ENCODE results near the gene KCTD11.

The KCTD11 gene

DNA sequence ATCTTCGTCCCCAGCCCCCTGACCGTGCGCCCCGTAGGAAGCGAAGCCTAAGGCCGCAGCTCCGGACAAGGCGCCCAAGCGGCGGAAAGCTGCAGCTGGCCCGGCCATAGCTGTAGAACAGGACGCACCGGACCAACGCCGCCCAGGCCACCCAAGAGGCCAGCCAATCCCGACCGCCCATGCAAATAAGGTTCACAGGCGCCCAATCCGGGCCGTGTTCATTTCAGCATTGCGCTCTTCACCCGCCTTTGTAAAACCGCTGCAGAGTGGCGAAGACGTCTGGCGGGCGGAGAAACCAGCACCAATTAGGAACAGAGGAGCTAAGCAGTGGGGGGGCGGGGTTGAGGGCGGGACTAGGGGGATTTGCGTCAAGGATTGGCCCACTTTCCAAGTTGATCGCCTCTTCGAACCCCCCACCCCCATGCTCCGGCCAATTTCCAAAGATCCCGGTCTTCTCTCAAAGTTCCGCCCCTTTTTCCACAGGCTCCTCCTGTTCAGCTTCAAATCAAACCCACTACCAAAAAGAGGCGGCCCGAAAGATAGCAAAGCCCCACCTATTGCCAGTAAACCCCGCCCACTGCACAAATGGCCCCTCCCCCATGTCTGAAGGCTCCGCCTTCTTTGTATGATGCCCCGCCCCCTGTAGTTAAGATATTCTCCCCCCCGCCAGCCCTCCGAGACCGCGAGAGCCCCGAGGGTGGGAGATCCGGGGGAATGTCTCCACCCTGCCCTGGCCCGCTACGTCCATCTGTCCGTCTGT is 52.2 kb downstream of the KCTD11 start, which contains the start of gene TMEM256:
Gene TMEM256, minus strand, starts transcription at position 121 of the 760 bp plus-strand sequence. Its CDS starts 13 bp downstream, at position 108.
- TF ChIP-seq, protein P1, sequence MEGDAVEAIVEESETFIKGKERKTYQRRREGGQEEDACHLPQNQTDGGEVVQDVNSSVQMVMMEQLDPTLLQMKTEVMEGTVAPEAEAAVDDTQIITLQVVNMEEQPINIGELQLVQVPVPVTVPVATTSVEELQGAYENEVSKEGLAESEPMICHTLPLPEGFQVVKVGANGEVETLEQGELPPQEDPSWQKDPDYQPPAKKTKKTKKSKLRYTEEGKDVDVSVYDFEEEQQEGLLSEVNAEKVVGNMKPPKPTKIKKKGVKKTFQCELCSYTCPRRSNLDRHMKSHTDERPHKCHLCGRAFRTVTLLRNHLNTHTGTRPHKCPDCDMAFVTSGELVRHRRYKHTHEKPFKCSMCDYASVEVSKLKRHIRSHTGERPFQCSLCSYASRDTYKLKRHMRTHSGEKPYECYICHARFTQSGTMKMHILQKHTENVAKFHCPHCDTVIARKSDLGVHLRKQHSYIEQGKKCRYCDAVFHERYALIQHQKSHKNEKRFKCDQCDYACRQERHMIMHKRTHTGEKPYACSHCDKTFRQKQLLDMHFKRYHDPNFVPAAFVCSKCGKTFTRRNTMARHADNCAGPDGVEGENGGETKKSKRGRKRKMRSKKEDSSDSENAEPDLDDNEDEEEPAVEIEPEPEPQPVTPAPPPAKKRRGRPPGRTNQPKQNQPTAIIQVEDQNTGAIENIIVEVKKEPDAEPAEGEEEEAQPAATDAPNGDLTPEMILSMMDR (IDR thresholded peaks at IDR 0.05; ENCODE audit: low read depth, low read length): no peak; the same call in 1 of the 2 replicates
- peak; percentile 99 for DNase-seq (ENCODE audit: extremely low read depth, low read depth)

Data from AG09319 (cell line).